GM12878 (cell line): ENCODE results near the gene ENPP1.

ENCODE experiments used
- ESRRA ChIP-seq: IDR thresholded peaks from 2 replicates; pipeline ENCODE4 v1.6.1; 2012; ENCODE audit warnings: mild to moderate bottlenecking, low read length, improper control_type of control experiment
- NR2C2 ChIP-seq: IDR thresholded peaks from 2 replicates; pipeline ENCODE4 v1.6.1; 2011; ENCODE audit warnings: borderline replicate concordance, low read depth; ENCODE audit not compliant: control insufficient read depth, insufficient read length
- RAD21 ChIP-seq: IDR thresholded peaks from 2 replicates; pipeline ENCODE4 v1.6.1; 2011; ENCODE audit warnings: mild to moderate bottlenecking, low read depth, low read length, moderate library complexity; ENCODE audit not compliant: insufficient read depth
- TARDBP ChIP-seq: IDR thresholded peaks from 2 replicates; pipeline ENCODE4 v1.6.1; 2016; ENCODE audit warnings: borderline replicate concordance
- TF ChIP-seq, protein P1 (sequence below), 3 experiments: IDR thresholded peaks in 2 of 3; conservative IDR thresholded peaks in 1 of 3; 2 replicates each; pipeline ENCODE4 v1.5.1; 2011; ENCODE audit warnings: low read depth in 3 of 3, low read length in 3 of 3, mild to moderate bottlenecking in 3 of 3, control low read depth in 2 of 3, moderate library complexity in 2 of 3, inconsistent platforms in 1 of 3, mixed read lengths in 1 of 3; ENCODE audit not compliant: control insufficient read depth in 2 of 3, insufficient read depth in 1 of 3; ENCODE audit errors: extremely low read depth in 1 of 3
- TF ChIP-seq, protein P2 (sequence below): IDR thresholded peaks from 2 replicates; pipeline ENCODE4 v1.6.1; 2012; ENCODE audit warnings: mild to moderate bottlenecking, low read depth, low read length

DNA sequence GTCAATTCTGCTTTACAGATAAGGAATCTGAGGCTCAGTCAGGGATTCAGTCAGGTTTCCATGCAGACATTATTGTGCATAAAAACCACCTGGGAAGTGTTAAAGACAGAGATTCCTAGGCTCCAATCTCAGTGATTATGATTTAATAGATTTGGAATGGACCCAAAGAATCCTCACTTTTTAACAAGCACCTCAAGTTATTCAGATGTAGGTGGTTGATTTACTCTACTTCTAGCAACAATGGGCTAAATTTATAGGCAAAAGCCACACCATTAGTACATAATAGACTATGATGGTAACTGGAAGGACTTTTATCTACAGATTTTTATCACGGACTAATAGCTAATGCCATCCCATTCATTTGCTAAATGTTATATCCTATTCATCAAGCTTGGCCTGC lies 9.0 kb downstream of the ENPP1 start:
- TF ChIP-seq TARDBP (no peak), ESRRA (no peak), RAD21 (no peak), NR2C2 (no peak)
- TF ChIP-seq, protein P1, sequence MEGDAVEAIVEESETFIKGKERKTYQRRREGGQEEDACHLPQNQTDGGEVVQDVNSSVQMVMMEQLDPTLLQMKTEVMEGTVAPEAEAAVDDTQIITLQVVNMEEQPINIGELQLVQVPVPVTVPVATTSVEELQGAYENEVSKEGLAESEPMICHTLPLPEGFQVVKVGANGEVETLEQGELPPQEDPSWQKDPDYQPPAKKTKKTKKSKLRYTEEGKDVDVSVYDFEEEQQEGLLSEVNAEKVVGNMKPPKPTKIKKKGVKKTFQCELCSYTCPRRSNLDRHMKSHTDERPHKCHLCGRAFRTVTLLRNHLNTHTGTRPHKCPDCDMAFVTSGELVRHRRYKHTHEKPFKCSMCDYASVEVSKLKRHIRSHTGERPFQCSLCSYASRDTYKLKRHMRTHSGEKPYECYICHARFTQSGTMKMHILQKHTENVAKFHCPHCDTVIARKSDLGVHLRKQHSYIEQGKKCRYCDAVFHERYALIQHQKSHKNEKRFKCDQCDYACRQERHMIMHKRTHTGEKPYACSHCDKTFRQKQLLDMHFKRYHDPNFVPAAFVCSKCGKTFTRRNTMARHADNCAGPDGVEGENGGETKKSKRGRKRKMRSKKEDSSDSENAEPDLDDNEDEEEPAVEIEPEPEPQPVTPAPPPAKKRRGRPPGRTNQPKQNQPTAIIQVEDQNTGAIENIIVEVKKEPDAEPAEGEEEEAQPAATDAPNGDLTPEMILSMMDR (IDR thresholded peaks at IDR 0.05 in 2 of 3, conservative IDR thresholded peaks at IDR 0.05 in 1 of 3; ENCODE audit: control insufficient read depth in 2 of 3, extremely low read depth in 1 of 3, insufficient read depth in 1 of 3, low read depth in 3 of 3, low read length in 3 of 3) = no peak
- TF ChIP-seq, protein P2, sequence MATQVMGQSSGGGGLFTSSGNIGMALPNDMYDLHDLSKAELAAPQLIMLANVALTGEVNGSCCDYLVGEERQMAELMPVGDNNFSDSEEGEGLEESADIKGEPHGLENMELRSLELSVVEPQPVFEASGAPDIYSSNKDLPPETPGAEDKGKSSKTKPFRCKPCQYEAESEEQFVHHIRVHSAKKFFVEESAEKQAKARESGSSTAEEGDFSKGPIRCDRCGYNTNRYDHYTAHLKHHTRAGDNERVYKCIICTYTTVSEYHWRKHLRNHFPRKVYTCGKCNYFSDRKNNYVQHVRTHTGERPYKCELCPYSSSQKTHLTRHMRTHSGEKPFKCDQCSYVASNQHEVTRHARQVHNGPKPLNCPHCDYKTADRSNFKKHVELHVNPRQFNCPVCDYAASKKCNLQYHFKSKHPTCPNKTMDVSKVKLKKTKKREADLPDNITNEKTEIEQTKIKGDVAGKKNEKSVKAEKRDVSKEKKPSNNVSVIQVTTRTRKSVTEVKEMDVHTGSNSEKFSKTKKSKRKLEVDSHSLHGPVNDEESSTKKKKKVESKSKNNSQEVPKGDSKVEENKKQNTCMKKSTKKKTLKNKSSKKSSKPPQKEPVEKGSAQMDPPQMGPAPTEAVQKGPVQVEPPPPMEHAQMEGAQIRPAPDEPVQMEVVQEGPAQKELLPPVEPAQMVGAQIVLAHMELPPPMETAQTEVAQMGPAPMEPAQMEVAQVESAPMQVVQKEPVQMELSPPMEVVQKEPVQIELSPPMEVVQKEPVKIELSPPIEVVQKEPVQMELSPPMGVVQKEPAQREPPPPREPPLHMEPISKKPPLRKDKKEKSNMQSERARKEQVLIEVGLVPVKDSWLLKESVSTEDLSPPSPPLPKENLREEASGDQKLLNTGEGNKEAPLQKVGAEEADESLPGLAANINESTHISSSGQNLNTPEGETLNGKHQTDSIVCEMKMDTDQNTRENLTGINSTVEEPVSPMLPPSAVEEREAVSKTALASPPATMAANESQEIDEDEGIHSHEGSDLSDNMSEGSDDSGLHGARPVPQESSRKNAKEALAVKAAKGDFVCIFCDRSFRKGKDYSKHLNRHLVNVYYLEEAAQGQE = no peak
